Sigmoid colon (tissue), 4 donors: ENCODE data around the gene TMPRSS13.
A peak's percentile ranks its signal among the peaks of the same experiment; 100 is the strongest.

Experiments used
- POLR2AphosphoS5 ChIP-seq, 4 donors: sonication (generic); formaldehyde crosslinking; IDR thresholded peaks; one replicate each; pipeline ENCODE4 v1.6.1; 2017; ENCODE audit warnings: antibody characterized with exemption in 4 of 4
- TF ChIP-seq, protein P1 (sequence below), 4 experiments: fragments of 450-650 bp in 3 of 4; fragments of 200-600 bp in 1 of 4; IDR thresholded peaks; one replicate each; pipeline ENCODE4 v1.5.1; 2016 to 2019; ENCODE audit warnings: antibody characterized with exemption in 4 of 4, mild to moderate bottlenecking in 3 of 4, moderate library complexity in 2 of 4

DNA sequence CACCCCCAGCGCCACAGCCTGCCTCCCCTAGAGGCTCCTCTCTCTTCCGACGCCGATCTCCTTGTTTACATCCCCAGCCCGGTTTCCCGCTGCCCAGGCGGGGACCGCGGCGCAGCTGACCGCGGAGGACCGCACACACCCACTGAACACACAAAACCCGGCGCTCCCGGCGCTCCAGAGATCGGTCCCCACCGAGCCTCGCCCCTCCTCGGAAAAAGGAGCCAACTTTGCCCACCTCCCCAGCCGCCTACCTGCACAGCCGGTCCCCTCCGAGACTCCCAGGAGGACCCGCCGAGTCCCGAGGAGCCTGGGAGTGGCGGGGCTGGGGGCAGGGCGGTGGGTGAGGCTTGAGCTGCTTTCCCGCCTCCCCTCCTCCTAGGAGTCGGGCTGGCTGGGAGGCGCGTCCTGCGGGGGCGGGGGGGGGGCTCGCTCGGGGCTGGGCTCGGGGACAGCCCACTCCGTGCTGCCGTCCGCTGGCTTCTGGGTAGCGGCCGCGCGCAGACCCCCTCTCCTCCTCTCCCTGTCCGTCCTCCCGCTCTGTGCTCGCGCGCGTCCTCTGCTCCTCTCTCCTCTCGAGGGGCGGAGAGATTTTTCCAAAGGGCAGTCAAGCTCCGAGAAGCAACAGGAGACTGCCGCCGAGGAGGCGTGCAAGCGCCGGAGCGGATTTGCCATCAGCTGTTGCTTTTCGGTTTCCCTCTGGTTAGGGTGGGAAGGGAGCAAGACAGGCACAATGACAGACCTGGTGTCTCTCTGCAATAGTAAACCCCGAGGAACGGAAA lies 52.7 kb downstream of the TMPRSS13 start, which contains the start of gene FXYD6:
- TF ChIP-seq, protein P1, sequence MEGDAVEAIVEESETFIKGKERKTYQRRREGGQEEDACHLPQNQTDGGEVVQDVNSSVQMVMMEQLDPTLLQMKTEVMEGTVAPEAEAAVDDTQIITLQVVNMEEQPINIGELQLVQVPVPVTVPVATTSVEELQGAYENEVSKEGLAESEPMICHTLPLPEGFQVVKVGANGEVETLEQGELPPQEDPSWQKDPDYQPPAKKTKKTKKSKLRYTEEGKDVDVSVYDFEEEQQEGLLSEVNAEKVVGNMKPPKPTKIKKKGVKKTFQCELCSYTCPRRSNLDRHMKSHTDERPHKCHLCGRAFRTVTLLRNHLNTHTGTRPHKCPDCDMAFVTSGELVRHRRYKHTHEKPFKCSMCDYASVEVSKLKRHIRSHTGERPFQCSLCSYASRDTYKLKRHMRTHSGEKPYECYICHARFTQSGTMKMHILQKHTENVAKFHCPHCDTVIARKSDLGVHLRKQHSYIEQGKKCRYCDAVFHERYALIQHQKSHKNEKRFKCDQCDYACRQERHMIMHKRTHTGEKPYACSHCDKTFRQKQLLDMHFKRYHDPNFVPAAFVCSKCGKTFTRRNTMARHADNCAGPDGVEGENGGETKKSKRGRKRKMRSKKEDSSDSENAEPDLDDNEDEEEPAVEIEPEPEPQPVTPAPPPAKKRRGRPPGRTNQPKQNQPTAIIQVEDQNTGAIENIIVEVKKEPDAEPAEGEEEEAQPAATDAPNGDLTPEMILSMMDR (IDR thresholded peaks at IDR 0.05) = no peak
- peak; percentile 95 for TF ChIP-seq POLR2AphosphoS5 (IDR thresholded peaks at IDR 0.05)
